ENCODE results near the gene LRRC3C.

The LRRC3C gene

DNA sequence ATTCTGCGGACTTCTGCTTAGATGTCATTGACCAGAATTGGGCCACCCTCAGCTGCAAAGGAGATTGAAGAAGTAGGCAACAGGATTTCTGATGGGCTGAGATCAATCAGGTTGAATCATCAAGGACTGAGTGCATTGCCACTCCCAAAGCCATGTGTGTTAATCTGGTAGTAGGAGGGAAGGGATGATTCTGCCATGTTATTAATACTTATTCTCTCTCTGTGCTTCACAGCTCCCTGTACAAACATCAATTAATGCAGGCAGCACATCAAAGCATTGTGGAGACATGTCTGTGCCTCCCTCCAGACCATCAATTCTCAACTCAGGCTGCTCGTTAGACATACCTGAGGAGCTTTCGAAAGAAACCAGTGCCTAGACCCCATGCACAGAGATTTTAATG lies 11.6 kb downstream of the LRRC3C start:
- no peak overlapping the region for H3K4me3 ChIP-seq (ENCODE audit: severe bottlenecking)
- no peak for DNase-seq (ENCODE audit: low spot score)
- H3K9me3 ChIP-seq (ENCODE audit: severe bottlenecking), result no peaks in the 10 kb centered on the region
- TF ChIP-seq, protein P1, sequence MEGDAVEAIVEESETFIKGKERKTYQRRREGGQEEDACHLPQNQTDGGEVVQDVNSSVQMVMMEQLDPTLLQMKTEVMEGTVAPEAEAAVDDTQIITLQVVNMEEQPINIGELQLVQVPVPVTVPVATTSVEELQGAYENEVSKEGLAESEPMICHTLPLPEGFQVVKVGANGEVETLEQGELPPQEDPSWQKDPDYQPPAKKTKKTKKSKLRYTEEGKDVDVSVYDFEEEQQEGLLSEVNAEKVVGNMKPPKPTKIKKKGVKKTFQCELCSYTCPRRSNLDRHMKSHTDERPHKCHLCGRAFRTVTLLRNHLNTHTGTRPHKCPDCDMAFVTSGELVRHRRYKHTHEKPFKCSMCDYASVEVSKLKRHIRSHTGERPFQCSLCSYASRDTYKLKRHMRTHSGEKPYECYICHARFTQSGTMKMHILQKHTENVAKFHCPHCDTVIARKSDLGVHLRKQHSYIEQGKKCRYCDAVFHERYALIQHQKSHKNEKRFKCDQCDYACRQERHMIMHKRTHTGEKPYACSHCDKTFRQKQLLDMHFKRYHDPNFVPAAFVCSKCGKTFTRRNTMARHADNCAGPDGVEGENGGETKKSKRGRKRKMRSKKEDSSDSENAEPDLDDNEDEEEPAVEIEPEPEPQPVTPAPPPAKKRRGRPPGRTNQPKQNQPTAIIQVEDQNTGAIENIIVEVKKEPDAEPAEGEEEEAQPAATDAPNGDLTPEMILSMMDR (IDR thresholded peaks at IDR 0.05; ENCODE audit: poor library complexity, severe bottlenecking), result no peak
- ATAC-seq (ENCODE audit: low read depth), result no peak
- no peaks in the 10 kb centered on the region for H3K36me3 ChIP-seq (ENCODE audit: low read depth)
- no peaks in the 10 kb centered on the region for H3K4me1 ChIP-seq (ENCODE audit: insufficient read depth, poor library complexity, severe bottlenecking)
- no peak overlapping the region for H3K27ac ChIP-seq (ENCODE audit: poor library complexity, severe bottlenecking)
- no peaks in the 10 kb centered on the region for H3K27me3 ChIP-seq (ENCODE audit: insufficient read depth, poor library complexity, severe bottlenecking)

DNA sequence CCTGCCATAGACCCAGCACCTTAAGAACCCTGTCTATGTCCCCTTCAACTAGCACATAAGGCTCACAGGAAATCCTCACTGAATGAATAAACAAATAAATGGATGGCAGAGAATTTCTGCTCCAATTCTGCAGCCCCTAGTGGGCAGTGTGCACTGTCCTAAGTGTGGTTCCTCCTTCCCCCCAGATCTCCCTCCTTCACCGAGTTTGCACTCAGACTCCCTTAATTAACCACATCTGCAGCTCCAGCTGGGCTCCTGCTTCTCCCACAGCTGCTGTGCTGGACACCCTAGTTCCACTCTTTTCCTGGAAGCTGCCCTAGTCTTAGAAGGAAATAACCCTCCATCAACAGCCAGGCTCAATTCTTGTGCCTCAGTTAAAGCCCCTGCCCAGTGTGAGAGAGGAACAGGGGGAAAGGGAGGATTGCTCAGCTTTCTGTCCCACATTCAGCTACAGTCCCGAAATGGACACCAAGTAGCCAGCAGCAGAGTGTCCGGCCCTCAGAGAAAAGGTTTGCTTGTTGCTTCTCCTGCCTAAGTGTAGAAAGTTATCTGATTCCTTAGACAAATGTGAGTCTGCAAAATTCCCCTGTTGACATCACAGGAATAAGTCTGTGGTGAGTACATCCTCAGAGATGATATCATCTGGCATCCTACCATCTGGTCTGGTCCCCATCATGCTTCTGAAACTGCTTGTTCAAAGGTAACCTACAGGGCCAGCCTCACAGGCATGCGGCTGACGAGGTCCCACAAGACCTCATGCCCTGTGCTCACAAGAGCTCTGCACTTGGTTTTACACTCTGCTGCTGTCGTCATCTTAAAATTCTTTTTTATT lies 12.3 kb downstream of the LRRC3C start:
- Histone ChIP-seq H3K4me3 (ENCODE audit: severe bottlenecking) (no peak overlapping the region), H3K27me3 (ENCODE audit: insufficient read depth, poor library complexity, severe bottlenecking) (no peaks in the 10 kb centered on the region), H3K36me3 (ENCODE audit: low read depth) (no peaks in the 10 kb centered on the region), H3K27ac (ENCODE audit: poor library complexity, severe bottlenecking) (no peak overlapping the region), H3K9me3 (ENCODE audit: severe bottlenecking) (no peaks in the 10 kb centered on the region), H3K4me1 (ENCODE audit: insufficient read depth, poor library complexity, severe bottlenecking) (no peaks in the 10 kb centered on the region)
- TF ChIP-seq, protein P1 (IDR thresholded peaks at IDR 0.05; ENCODE audit: poor library complexity, severe bottlenecking), result peak; percentile 45
- DNase-seq (ENCODE audit: low spot score) (no peak), ATAC-seq (ENCODE audit: low read depth) (peak; percentile 40; the same call in 1 of the 3 replicates)

DNA sequence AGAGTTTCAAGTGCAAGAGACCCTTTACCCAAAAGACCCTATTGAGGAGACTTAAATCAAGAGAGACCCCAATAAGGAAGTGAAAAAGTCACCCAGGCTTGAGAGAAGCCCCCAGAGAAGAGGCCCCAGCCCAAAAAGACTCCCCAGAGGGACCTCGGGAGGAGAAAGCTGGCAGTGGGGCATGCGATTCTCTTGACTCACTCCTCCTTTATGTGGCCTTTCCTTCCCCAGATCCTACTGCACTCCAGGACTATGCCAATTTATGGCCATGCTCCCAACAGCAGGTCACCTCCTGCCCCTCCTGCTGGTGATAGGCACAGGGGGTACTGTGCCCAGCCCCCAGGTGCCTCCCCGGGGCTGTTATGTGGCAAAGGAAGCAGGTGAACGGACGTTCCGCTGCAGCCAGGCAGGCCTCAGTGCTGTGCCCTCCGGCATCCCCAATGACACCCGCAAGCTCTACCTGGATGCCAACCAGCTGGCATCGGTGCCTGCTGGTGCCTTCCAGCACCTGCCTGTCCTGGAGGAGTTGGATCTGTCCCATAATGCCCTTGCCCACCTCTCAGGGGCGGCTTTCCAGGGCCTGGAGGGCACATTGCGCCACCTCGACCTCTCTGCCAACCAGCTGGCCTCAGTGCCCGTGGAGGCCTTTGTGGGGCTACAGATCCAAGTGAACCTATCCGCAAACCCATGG lies 16.3 kb downstream of the LRRC3C start:
- Histone ChIP-seq H3K4me1 (ENCODE audit: insufficient read depth, poor library complexity, severe bottlenecking) (peaks cover 5% of the 10 kb centered on the region), H3K27me3 (ENCODE audit: insufficient read depth, poor library complexity, severe bottlenecking) (no peaks in the 10 kb centered on the region), H3K9me3 (ENCODE audit: severe bottlenecking) (no peaks in the 10 kb centered on the region), H3K36me3 (ENCODE audit: low read depth) (no peaks in the 10 kb centered on the region), H3K4me3 (ENCODE audit: severe bottlenecking) (no peak overlapping the region), H3K27ac (ENCODE audit: poor library complexity, severe bottlenecking) (no peak overlapping the region)
- DNase-seq (ENCODE audit: low spot score) (no peak), ATAC-seq (ENCODE audit: low read depth) (no peak)
- TF ChIP-seq, protein P1 (IDR thresholded peaks at IDR 0.05; ENCODE audit: poor library complexity, severe bottlenecking), result no peak

DNA sequence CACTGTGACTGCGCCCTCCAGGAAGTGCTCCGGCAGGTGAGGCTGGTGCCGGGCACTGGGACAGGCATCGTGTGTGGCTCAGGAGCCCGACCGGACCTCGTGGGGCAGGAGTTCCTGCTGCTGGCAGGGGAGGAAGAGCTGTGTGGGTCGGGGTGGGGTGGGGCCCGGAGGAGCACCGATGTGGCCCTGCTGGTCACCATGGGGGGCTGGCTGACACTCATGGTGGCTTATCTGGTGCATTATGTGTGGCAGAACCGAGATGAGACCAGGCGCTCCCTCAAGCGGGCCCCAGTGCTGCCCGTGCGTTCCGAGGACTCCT lies 16.8 kb downstream of the LRRC3C start:
- no peak for DNase-seq (ENCODE audit: low spot score)
- Histone ChIP-seq H3K27me3 (ENCODE audit: insufficient read depth, poor library complexity, severe bottlenecking) (no peaks in the 10 kb centered on the region), H3K36me3 (ENCODE audit: low read depth) (no peaks in the 10 kb centered on the region), H3K4me1 (ENCODE audit: insufficient read depth, poor library complexity, severe bottlenecking) (peaks cover 5% of the 10 kb centered on the region), H3K4me3 (ENCODE audit: severe bottlenecking) (no peak overlapping the region), H3K27ac (ENCODE audit: poor library complexity, severe bottlenecking) (no peak overlapping the region), H3K9me3 (ENCODE audit: severe bottlenecking) (no peaks in the 10 kb centered on the region)
- ATAC-seq (ENCODE audit: low read depth), result no peak
- TF ChIP-seq, protein P1 (IDR thresholded peaks at IDR 0.05; ENCODE audit: poor library complexity, severe bottlenecking), result no peak
